Loucy (cell line): ENCODE data around the gene LRPPRC.

Experiments used
- H2AFZ ChIP-seq: fragments of 200-600 bp; sonication (generic); 2 replicates; pipeline ENCODE4 v1.6.0; 2016; ENCODE audit warnings: antibody characterized with exemption, mild to moderate bottlenecking, low read length, moderate library complexity
- H3F3A ChIP-seq: fragments of 200-600 bp; 2 replicates; pipeline ENCODE4 v1.6.0; 2016; ENCODE audit warnings: antibody characterized with exemption, low read depth, mild to moderate bottlenecking
- H3K27me3 ChIP-seq: fragments of 200-600 bp; sonication (generic); 2 replicates; pipeline ENCODE4 v1.6.1; 2014; ENCODE audit warnings: low read length, mild to moderate bottlenecking; ENCODE audit not compliant: insufficient read depth, poor library complexity, severe bottlenecking
- H3K36me3 ChIP-seq: fragments of 200-600 bp; sonication (generic); 2 replicates; pipeline ENCODE4 v1.6.1; 2016; ENCODE audit warnings: low read length; ENCODE audit not compliant: insufficient read depth
- H3K4me1 ChIP-seq: fragments of 200-600 bp; sonication (generic); 2 replicates; pipeline ENCODE4 v1.5.1; 2014; ENCODE audit warnings: low read length, mild to moderate bottlenecking; ENCODE audit not compliant: insufficient read depth, poor library complexity, severe bottlenecking
- H3K4me2 ChIP-seq: fragments of 200-600 bp; sonication (generic); 2 replicates; pipeline ENCODE4 v1.6.0; 2014; ENCODE audit warnings: antibody characterized with exemption, low read length, low read depth, mild to moderate bottlenecking; ENCODE audit not compliant: poor library complexity, severe bottlenecking
- H3K4me3 ChIP-seq: fragments of 200-600 bp; sonication (generic); 2 replicates; pipeline ENCODE4 v1.5.1; 2014; ENCODE audit warnings: low read length, mild to moderate bottlenecking, mixed read lengths; ENCODE audit not compliant: poor library complexity, severe bottlenecking
- H3K79me2 ChIP-seq: fragments of 200-600 bp; sonication (generic); 2 replicates; pipeline ENCODE4 v1.6.1; 2014; ENCODE audit warnings: low read length; ENCODE audit not compliant: insufficient read depth
- H3K9ac ChIP-seq: fragments of 200-600 bp; sonication (generic); 2 replicates; pipeline ENCODE4 v1.6.0; 2014; ENCODE audit warnings: mild to moderate bottlenecking, low read depth, low read length, moderate library complexity; ENCODE audit not compliant: poor library complexity, severe bottlenecking
- H3K9me2 ChIP-seq: fragments of 200-600 bp; sonication (generic); replicated peaks from 2 replicates; pipeline ENCODE4 v1.6.1; 2016; ENCODE audit warnings: low read depth, low read length, mixed read lengths
- H3K9me3 ChIP-seq: fragments of 200-600 bp; sonication (generic); 2 replicates; pipeline ENCODE4 v1.6.1; 2014; ENCODE audit warnings: mild to moderate bottlenecking, antibody characterized with exemption, low read length, low read depth; ENCODE audit not compliant: insufficient read depth
- H4K20me1 ChIP-seq: fragments of 200-600 bp; sonication (generic); 2 replicates; pipeline ENCODE4 v1.6.0; 2014; ENCODE audit warnings: antibody characterized with exemption, low read length, mild to moderate bottlenecking; ENCODE audit not compliant: insufficient read depth, poor library complexity, severe bottlenecking
- CTCF ChIP-seq: fragments of 200-600 bp; sonication (generic); conservative IDR thresholded peaks from 2 replicates; pipeline ENCODE4 v1.5.1; 2014; ENCODE audit warnings: mild to moderate bottlenecking, antibody characterized with exemption, low read length
- EZH2phosphoT487 ChIP-seq: fragments of 200-600 bp; IDR thresholded peaks from 2 replicates; pipeline ENCODE4 v1.6.1; 2018; ENCODE audit warnings: antibody characterized with exemption, mild to moderate bottlenecking, moderate library complexity, borderline replicate concordance

Gene LRPPRC

DNA sequence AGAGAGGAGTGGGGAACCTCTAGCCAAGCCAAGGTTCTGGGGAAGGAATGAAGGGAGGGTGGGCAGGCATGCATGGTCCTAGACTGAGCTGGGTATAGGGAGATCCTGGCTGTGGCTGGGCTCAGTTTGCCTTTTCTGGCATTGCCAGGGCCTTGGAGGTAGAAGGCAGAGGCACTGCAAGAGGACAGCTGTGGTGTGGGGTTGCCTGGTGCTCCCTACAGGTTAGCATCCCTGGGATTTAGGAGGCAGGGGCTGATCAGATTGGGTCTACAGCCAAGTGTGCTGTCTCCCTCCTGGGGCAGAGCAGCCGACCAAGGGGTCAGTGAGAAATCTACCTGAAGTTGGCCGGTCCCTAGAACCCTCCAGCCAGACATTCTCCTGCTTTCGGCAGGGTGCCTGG, 141.1 kb downstream of the LRPPRC start:
- Histone ChIP-seq H3K9me3 (no peaks in the 10 kb centered on the region), H3K36me3 (no peaks in the 10 kb centered on the region), H3K27me3 (no peaks in the 10 kb centered on the region)

DNA sequence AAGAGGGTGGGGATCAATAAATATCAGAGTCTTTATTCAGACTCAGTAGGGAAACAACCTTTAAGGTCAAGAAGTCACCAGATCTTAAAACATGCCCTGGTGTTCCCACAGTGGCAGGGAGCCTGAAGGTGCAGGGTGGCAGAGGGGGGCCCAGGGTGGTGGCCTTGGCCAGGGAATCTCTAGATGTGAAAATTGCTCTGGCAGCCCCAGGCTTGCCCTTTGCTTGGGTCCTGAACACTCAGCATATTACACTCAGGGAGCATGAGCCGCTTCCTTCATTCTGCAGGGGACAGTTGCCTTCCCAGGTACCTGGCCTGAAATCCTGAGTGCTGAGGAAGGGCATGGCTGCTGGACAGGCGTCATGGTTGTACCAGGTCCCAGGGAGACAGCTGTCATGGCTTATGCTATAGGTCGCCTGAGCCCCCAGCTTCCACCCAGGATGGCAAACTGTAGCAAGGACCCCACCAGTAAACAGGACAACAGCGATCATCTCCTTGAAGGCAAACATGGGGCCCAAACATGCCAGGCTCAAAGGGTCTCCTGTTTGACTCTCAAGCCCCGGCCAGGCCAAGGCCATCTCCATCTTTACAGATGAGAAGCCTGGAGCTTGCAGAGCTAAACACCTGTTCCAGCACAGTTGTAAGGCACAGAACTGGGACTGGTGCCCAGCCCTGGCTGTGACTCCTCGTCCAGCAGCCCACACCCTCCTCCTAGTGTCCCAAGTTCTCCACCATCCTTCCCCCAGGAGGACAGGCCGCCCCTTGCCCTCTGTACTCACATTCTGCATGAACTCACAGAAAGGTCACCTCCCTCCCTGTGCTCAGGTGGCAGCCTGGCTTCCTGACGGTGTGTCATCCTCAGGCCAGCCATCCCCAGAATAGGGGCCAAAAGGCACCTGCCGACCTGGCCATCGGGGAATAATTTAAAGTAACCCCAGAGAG, 142.4 kb downstream of the LRPPRC start:
- H3K9me2 ChIP-seq, result no peaks in the 10 kb centered on the region
- no peak overlapping the region for H3K4me3 ChIP-seq
- no peaks in the 10 kb centered on the region for H3F3A ChIP-seq
- no peak for TF ChIP-seq EZH2phosphoT487
- TF ChIP-seq CTCF, result no peak
- H2AFZ ChIP-seq, result no peak overlapping the region
- H3K27me3 ChIP-seq, result no peaks in the 10 kb centered on the region
- H3K4me2 ChIP-seq, result no peak overlapping the region
- no peaks in the 10 kb centered on the region for H4K20me1 ChIP-seq
- no peaks in the 10 kb centered on the region for H3K4me1 ChIP-seq
- no peak overlapping the region for H3K9ac ChIP-seq
- no peaks in the 10 kb centered on the region for H3K36me3 ChIP-seq
- no peaks in the 10 kb centered on the region for H3K79me2 ChIP-seq
- H3K9me3 ChIP-seq, result no peaks in the 10 kb centered on the region

More for the DNA sequence above, 141.1 kb downstream of the LRPPRC start:
- H3F3A ChIP-seq, result no peaks in the 10 kb centered on the region
- H4K20me1 ChIP-seq, result no peaks in the 10 kb centered on the region
- H3K4me2 ChIP-seq, result no peak overlapping the region
- H3K4me3 ChIP-seq, result no peak overlapping the region
- no peaks in the 10 kb centered on the region for H3K4me1 ChIP-seq
- H2AFZ ChIP-seq, result no peak overlapping the region
- no peak for TF ChIP-seq EZH2phosphoT487
- no peak for TF ChIP-seq CTCF
- no peak overlapping the region for H3K9ac ChIP-seq
- no peaks in the 10 kb centered on the region for H3K79me2 ChIP-seq
- no peaks in the 10 kb centered on the region for H3K9me2 ChIP-seq

DNA sequence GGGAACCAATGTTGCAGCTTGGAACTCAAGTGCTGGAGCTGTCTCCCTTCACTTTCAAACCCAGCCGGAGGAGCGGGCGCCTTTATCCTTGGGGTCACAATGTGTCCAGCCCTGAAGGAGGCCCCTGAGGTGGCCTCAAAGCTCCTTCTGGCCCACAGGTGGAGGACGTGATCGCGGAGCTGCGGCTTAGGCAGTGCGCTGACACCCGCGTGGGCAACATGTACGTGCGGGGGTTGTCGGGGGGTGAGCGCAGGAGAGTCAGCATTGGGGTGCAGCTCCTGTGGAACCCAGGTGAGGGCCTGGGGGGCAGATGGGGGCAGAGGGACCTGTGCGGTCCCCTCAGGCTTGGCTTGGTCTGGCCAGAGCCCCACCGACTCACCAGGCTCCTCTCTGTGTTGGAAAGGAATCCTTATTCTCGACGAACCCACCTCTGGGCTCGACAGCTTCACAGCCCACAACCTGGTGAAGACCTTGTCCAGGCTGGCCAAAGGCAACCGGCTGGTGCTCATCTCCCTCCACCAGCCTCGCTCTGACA, 143.5 kb downstream of the LRPPRC start:
- H3K4me1 ChIP-seq, result no peaks in the 10 kb centered on the region
- H3K9ac ChIP-seq, result no peak overlapping the region
- no peaks in the 10 kb centered on the region for H3K27me3 ChIP-seq
- H3K9me3 ChIP-seq, result no peaks in the 10 kb centered on the region
- H4K20me1 ChIP-seq, result no peaks in the 10 kb centered on the region
- no peaks in the 10 kb centered on the region for H3K9me2 ChIP-seq
- TF ChIP-seq CTCF, result no peak
- TF ChIP-seq EZH2phosphoT487, result no peak
- no peaks in the 10 kb centered on the region for H3K36me3 ChIP-seq
- no peaks in the 10 kb centered on the region for H3K79me2 ChIP-seq
- no peak overlapping the region for H3K4me3 ChIP-seq
- no peak overlapping the region for H3K4me2 ChIP-seq
- H2AFZ ChIP-seq, result no peak overlapping the region
- H3F3A ChIP-seq, result no peaks in the 10 kb centered on the region
